HEK293 (cell line): ENCODE measurements around the gene TAS2R3.

Source experiments
- CTCF ChIA-PET: fragments of 350-600 bp; formaldehyde crosslinking; extraction: SDS; loops from one replicate; lab custom pipeline; 2021; ENCODE audit warnings: antibody characterized with exemption; lab: Yijun Ruan, JAX
- POLR2A ChIA-PET: fragments of 300-600 bp; formaldehyde crosslinking; extraction: SDS; loops from one replicate; lab custom pipeline; 2020; ENCODE audit warnings: antibody characterized with exemption, inconsistent platforms; lab: Yijun Ruan, JAX
- H3K27ac ChIP-seq: fragments of 200-500 bp; sonication (Bioruptor generic); 2 replicates; pipeline ENCODE4 v1.5.1; 2014; ENCODE audit warnings: low read depth, low read length, control low read depth, inconsistent platforms; ENCODE audit errors: extremely low read depth
- H3K36me3 ChIP-seq, 2 experiments: fragments of 200-500 bp in 1 of 2; sonication (Bioruptor generic) in 1 of 2; 1 replicate in 1 of 2; 2 replicates in 1 of 2; pipeline ENCODE4 v1.5.1; 2014 to 2017; ENCODE audit warnings: inconsistent platforms in 2 of 2, low read length in 2 of 2; ENCODE audit not compliant: control insufficient read depth in 2 of 2, insufficient read depth in 1 of 2
- H3K4me1 ChIP-seq: fragments of 200-500 bp; sonication (Bioruptor generic); 2 replicates; pipeline ENCODE4 v1.5.1; 2014; ENCODE audit warnings: mild to moderate bottlenecking, low read length, inconsistent platforms; ENCODE audit not compliant: control insufficient read depth, insufficient read depth
- H3K4me3 ChIP-seq: 2 replicates; pipeline ENCODE4 v1.5.1; 2011; ENCODE audit warnings: low read depth, mild to moderate bottlenecking, control low read depth, low read length, moderate library complexity
- H3K9me3 ChIP-seq: fragments of 200-500 bp; sonication (Bioruptor generic); 2 replicates; pipeline ENCODE4 v1.5.1; 2014; ENCODE audit warnings: low read depth, low read length, inconsistent platforms; ENCODE audit not compliant: control insufficient read depth, insufficient read depth
- BCL11A ChIP-seq: fragments of 450-650 bp; formaldehyde crosslinking; IDR thresholded peaks from 2 replicates; pipeline ENCODE4 v1.5.1; 2016; ENCODE audit warnings: low read depth, missing biosample characterization, missing genetic modification characterization
- KLF8 ChIP-seq: fragments of 450-650 bp; formaldehyde crosslinking; IDR thresholded peaks from 2 replicates; pipeline ENCODE4 v1.5.1; 2016; ENCODE audit warnings: missing biosample characterization, missing genetic modification characterization
- MZF1 ChIP-seq: fragments of 450-650 bp; formaldehyde crosslinking; IDR thresholded peaks from 2 replicates; pipeline ENCODE4 v1.5.1; 2017; ENCODE audit warnings: missing biosample characterization, missing genetic modification characterization, borderline replicate concordance
- YY2 ChIP-seq: fragments of 450-650 bp; formaldehyde crosslinking; IDR thresholded peaks from 2 replicates; pipeline ENCODE4 v1.5.1; 2016; ENCODE audit warnings: missing biosample characterization, missing genetic modification characterization
- ZNF132 ChIP-seq: fragments of 450-650 bp; formaldehyde crosslinking; IDR thresholded peaks from 2 replicates; pipeline ENCODE4 v1.5.1; 2017; ENCODE audit warnings: missing biosample characterization, missing genetic modification characterization, borderline replicate concordance
- ZNF16 ChIP-seq: fragments of 450-650 bp; formaldehyde crosslinking; IDR thresholded peaks from 2 replicates; pipeline ENCODE4 v1.5.1; 2016; ENCODE audit warnings: low read depth, missing biosample characterization, missing genetic modification characterization
- ZNF169 ChIP-seq: fragments of 450-650 bp; formaldehyde crosslinking; IDR thresholded peaks from 2 replicates; pipeline ENCODE4 v1.5.1; 2016; ENCODE audit warnings: missing biosample characterization, missing genetic modification characterization
- ZNF214 ChIP-seq: fragments of 450-650 bp; formaldehyde crosslinking; IDR thresholded peaks from 2 replicates; pipeline ENCODE4 v1.5.1; 2017; ENCODE audit warnings: missing biosample characterization, mild to moderate bottlenecking, missing genetic modification characterization, borderline replicate concordance
- ZNF302 ChIP-seq: fragments of 450-650 bp; formaldehyde crosslinking; IDR thresholded peaks from 2 replicates; pipeline ENCODE4 v1.5.1; 2016; ENCODE audit warnings: missing biosample characterization, missing genetic modification characterization, low read depth
- ZNF354C ChIP-seq: fragments of 450-650 bp; formaldehyde crosslinking; IDR thresholded peaks from 2 replicates; pipeline ENCODE4 v1.5.1; 2016; ENCODE audit warnings: missing biosample characterization, missing genetic modification characterization, low read depth, borderline replicate concordance
- ZNF473 ChIP-seq: fragments of 450-650 bp; formaldehyde crosslinking; IDR thresholded peaks from 2 replicates; pipeline ENCODE4 v1.5.1; 2017; ENCODE audit warnings: missing biosample characterization, missing genetic modification characterization
- ZNF501 ChIP-seq: fragments of 450-650 bp; formaldehyde crosslinking; IDR thresholded peaks from 2 replicates; pipeline ENCODE4 v1.5.1; 2016; ENCODE audit warnings: missing biosample characterization, missing genetic modification characterization
- ZNF510 ChIP-seq: fragments of 450-650 bp; formaldehyde crosslinking; IDR thresholded peaks from 2 replicates; pipeline ENCODE4 v1.5.1; 2018; ENCODE audit warnings: mild to moderate bottlenecking, missing genetic modification characterization, missing biosample characterization; ENCODE audit not compliant: insufficient replicate concordance
- ZNF529 ChIP-seq: fragments of 450-650 bp; formaldehyde crosslinking; IDR thresholded peaks from 2 replicates; pipeline ENCODE4 v1.5.1; 2017; ENCODE audit warnings: missing genetic modification characterization, missing biosample characterization; ENCODE audit not compliant: insufficient replicate concordance
- ZNF610 ChIP-seq: fragments of 450-650 bp; formaldehyde crosslinking; IDR thresholded peaks from 2 replicates; pipeline ENCODE4 v1.5.1; 2016; ENCODE audit warnings: missing biosample characterization, missing genetic modification characterization, borderline replicate concordance
- ZNF670 ChIP-seq: fragments of 450-650 bp; formaldehyde crosslinking; IDR thresholded peaks from 2 replicates; pipeline ENCODE4 v1.5.1; 2016; ENCODE audit warnings: missing biosample characterization, missing genetic modification characterization, low read depth
- ZNF707 ChIP-seq: fragments of 450-650 bp; formaldehyde crosslinking; IDR thresholded peaks from 2 replicates; pipeline ENCODE4 v1.5.1; 2016; ENCODE audit warnings: missing biosample characterization, missing genetic modification characterization
- TF ChIP-seq, protein P1 (sequence below): fragments of 450-650 bp; formaldehyde crosslinking; IDR thresholded peaks from 2 replicates; pipeline ENCODE4; 2016; ENCODE audit warnings: missing biosample characterization, missing genetic modification characterization
- TF ChIP-seq, protein P2 (sequence below): fragments of 450-650 bp; formaldehyde crosslinking; IDR thresholded peaks from 2 replicates; pipeline ENCODE4 v1.5.1; 2016; ENCODE audit warnings: missing biosample characterization, missing genetic modification characterization, borderline replicate concordance
- TF ChIP-seq, protein P3 (sequence below): fragments of 450-650 bp; formaldehyde crosslinking; IDR thresholded peaks from 2 replicates; pipeline ENCODE4 v1.5.1; 2016; ENCODE audit warnings: missing biosample characterization, missing genetic modification characterization
- TF ChIP-seq, protein P4 (sequence below): fragments of 450-650 bp; formaldehyde crosslinking; IDR thresholded peaks from 2 replicates; pipeline ENCODE4 v1.5.1; 2016; ENCODE audit warnings: missing biosample characterization, missing genetic modification characterization

The TAS2R3 gene

DNA sequence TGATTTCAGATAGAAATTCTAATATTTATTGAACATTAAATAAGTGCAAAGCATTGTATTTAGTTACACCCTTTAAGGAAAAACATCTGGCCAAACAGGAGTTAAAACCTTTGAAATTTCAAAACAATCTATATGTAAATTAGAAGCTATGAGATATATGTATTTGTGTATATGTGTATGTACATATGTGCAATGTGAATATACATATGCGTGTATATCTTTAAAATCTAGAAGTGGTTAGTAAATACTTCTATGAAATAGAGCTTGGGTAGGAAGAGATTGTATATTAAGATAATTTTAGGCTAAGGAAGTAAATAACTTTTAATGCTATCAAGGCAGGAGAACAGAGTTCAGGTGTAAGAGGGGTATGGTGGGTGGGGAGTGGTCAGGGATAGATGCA is 46.4 kb upstream of the TAS2R3 start:
- Histone ChIP-seq H3K36me3 (no peaks in the 10 kb centered on the region), H3K27ac (no peak overlapping the region), H3K4me3 (no peak overlapping the region), H3K9me3 (no peaks in the 10 kb centered on the region), H3K4me1 (no peaks in the 10 kb centered on the region)
- POLR2A ChIA-PET: no interaction called here
- CTCF ChIA-PET: interaction anchor here (1.0 kb wide), 1 partner anchor 20 kb away, joined by 4 read pairs; no protein-coding TSS in a partner anchor
- TF ChIP-seq ZNF510 (no peak), ZNF169 (tag by site-specific recombination) (no peak), ZNF670 (no peak), ZNF302 (no peak), KLF8 (tag by site-specific recombination) (no peak), ZNF707 (tag by site-specific recombination) (no peak), ZNF473 (no peak), BCL11A (no peak), YY2 (tag by site-specific recombination) (no peak), ZNF354C (tag by site-specific recombination) (no peak), ZNF132 (tag by site-specific recombination) (no peak)
- TF ChIP-seq, protein P1, sequence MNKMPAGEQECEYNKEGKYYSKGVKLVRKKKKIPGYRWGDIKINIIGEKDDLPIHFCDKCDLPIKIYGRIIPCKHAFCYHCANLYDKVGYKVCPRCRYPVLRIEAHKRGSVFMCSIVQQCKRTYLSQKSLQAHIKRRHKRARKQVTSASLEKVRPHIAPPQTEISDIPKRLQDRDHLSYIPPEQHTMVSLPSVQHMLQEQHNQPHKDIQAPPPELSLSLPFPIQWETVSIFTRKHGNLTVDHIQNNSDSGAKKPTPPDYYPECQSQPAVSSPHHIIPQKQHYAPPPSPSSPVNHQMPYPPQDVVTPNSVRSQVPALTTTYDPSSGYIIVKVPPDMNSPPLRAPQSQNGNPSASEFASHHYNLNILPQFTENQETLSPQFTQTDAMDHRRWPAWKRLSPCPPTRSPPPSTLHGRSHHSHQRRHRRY: no peak
- TF ChIP-seq, protein P2, sequence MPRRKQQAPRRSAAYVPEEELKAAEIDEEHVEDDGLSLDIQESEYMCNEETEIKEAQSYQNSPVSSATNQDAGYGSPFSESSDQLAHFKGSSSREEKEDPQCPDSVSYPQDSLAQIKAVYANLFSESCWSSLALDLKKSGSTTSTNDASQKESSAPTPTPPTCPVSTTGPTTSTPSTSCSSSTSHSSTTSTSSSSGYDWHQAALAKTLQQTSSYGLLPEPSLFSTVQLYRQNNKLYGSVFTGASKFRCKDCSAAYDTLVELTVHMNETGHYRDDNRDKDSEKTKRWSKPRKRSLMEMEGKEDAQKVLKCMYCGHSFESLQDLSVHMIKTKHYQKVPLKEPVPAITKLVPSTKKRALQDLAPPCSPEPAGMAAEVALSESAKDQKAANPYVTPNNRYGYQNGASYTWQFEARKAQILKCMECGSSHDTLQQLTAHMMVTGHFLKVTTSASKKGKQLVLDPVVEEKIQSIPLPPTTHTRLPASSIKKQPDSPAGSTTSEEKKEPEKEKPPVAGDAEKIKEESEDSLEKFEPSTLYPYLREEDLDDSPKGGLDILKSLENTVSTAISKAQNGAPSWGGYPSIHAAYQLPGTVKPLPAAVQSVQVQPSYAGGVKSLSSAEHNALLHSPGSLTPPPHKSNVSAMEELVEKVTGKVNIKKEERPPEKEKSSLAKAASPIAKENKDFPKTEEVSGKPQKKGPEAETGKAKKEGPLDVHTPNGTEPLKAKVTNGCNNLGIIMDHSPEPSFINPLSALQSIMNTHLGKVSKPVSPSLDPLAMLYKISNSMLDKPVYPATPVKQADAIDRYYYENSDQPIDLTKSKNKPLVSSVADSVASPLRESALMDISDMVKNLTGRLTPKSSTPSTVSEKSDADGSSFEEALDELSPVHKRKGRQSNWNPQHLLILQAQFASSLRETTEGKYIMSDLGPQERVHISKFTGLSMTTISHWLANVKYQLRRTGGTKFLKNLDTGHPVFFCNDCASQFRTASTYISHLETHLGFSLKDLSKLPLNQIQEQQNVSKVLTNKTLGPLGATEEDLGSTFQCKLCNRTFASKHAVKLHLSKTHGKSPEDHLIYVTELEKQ: no peak
- TF ChIP-seq, protein P3, sequence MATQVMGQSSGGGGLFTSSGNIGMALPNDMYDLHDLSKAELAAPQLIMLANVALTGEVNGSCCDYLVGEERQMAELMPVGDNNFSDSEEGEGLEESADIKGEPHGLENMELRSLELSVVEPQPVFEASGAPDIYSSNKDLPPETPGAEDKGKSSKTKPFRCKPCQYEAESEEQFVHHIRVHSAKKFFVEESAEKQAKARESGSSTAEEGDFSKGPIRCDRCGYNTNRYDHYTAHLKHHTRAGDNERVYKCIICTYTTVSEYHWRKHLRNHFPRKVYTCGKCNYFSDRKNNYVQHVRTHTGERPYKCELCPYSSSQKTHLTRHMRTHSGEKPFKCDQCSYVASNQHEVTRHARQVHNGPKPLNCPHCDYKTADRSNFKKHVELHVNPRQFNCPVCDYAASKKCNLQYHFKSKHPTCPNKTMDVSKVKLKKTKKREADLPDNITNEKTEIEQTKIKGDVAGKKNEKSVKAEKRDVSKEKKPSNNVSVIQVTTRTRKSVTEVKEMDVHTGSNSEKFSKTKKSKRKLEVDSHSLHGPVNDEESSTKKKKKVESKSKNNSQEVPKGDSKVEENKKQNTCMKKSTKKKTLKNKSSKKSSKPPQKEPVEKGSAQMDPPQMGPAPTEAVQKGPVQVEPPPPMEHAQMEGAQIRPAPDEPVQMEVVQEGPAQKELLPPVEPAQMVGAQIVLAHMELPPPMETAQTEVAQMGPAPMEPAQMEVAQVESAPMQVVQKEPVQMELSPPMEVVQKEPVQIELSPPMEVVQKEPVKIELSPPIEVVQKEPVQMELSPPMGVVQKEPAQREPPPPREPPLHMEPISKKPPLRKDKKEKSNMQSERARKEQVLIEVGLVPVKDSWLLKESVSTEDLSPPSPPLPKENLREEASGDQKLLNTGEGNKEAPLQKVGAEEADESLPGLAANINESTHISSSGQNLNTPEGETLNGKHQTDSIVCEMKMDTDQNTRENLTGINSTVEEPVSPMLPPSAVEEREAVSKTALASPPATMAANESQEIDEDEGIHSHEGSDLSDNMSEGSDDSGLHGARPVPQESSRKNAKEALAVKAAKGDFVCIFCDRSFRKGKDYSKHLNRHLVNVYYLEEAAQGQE (tag by site-specific recombination): no peak

DNA sequence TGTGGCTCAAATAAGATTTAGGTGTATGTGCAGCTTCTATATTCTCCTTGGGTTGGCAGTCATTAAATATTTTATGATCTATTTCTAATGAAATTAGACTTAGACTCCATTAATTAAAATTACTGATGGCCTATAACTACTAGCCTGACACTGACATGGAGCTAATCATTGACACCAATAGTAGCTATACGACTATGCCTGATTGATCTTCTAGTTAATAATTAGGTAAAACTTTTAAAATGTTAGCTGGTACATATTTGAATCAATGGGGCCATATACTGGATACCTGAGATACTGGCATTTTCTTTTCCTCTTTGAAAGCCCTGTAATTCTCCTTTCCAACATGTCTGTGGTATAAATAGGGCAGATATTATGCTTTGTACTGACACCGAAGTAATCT is 41.4 kb upstream of the TAS2R3 start:
- Histone ChIP-seq H3K4me3 (no peak overlapping the region), H3K9me3 (no peaks in the 10 kb centered on the region), H3K36me3 (no peaks in the 10 kb centered on the region), H3K27ac (no peak overlapping the region), H3K4me1 (no peaks in the 10 kb centered on the region)
- TF ChIP-seq ZNF16 (tag by site-specific recombination) (no peak), ZNF610 (tag by site-specific recombination) (no peak), ZNF529 (tag by site-specific recombination) (no peak), ZNF501 (no peak), ZNF214 (tag by site-specific recombination) (no peak), MZF1 (tag by site-specific recombination) (no peak)
- TF ChIP-seq, protein P4, sequence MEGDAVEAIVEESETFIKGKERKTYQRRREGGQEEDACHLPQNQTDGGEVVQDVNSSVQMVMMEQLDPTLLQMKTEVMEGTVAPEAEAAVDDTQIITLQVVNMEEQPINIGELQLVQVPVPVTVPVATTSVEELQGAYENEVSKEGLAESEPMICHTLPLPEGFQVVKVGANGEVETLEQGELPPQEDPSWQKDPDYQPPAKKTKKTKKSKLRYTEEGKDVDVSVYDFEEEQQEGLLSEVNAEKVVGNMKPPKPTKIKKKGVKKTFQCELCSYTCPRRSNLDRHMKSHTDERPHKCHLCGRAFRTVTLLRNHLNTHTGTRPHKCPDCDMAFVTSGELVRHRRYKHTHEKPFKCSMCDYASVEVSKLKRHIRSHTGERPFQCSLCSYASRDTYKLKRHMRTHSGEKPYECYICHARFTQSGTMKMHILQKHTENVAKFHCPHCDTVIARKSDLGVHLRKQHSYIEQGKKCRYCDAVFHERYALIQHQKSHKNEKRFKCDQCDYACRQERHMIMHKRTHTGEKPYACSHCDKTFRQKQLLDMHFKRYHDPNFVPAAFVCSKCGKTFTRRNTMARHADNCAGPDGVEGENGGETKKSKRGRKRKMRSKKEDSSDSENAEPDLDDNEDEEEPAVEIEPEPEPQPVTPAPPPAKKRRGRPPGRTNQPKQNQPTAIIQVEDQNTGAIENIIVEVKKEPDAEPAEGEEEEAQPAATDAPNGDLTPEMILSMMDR: no peak
- ChIA-PET POLR2A (no interaction called here), CTCF (interaction anchor here (0.7 to 0.8 kb wide), 3 partner anchors 37 to 68 kb away, joined by 3 read pairs; no protein-coding TSS in a partner anchor)
